Esophagus muscularis mucosa (tissue), 3 donors: ENCODE data around the gene FGF10.

Experiments used
- POLR2A ChIP-seq: fragments of 450-650 bp; IDR thresholded peaks from one replicate; pipeline ENCODE4 v1.6.1; 2017; ENCODE audit warnings: antibody characterized with exemption, moderate library complexity, mild to moderate bottlenecking, low read depth
- POLR2AphosphoS5 ChIP-seq, 2 donors: sonication (generic); formaldehyde crosslinking; IDR thresholded peaks; one replicate each; pipeline ENCODE4 v1.6.1; 2017; ENCODE audit warnings: antibody characterized with exemption in 2 of 2
- TF ChIP-seq, protein P1 (sequence below), 3 experiments: fragments of 200-600 bp in 2 of 3; fragments of 450-650 bp in 1 of 3; sonication (generic) in 2 of 3; IDR thresholded peaks; one replicate each; pipeline ENCODE4 v1.5.1; 2017 to 2019; ENCODE audit warnings: antibody characterized with exemption in 3 of 3, mild to moderate bottlenecking in 2 of 3, moderate library complexity in 1 of 3

DNA sequence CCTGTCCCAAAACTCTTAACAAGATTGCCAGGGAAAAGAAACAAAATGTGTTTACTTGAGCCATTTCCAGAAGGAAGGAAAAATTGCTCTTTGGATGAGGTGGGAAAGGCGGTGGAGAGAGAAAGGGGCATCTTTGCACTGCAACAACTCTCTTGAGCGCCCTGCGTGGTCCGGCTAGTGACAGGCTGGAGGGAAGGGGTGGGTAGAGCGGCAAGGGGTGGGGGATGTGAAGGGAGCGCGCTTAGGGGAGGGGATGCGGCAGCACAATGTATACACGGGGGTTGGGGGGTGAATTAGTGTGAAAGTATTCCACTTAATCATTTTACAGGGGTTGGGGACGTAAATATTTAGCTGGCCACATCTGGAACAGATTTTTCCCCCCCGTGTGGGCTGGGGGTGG, 1.3 kb downstream of the FGF10 start:
- TF ChIP-seq POLR2A (no peak), POLR2AphosphoS5 (IDR thresholded peaks at IDR 0.05) (no peak)
- TF ChIP-seq, protein P1, sequence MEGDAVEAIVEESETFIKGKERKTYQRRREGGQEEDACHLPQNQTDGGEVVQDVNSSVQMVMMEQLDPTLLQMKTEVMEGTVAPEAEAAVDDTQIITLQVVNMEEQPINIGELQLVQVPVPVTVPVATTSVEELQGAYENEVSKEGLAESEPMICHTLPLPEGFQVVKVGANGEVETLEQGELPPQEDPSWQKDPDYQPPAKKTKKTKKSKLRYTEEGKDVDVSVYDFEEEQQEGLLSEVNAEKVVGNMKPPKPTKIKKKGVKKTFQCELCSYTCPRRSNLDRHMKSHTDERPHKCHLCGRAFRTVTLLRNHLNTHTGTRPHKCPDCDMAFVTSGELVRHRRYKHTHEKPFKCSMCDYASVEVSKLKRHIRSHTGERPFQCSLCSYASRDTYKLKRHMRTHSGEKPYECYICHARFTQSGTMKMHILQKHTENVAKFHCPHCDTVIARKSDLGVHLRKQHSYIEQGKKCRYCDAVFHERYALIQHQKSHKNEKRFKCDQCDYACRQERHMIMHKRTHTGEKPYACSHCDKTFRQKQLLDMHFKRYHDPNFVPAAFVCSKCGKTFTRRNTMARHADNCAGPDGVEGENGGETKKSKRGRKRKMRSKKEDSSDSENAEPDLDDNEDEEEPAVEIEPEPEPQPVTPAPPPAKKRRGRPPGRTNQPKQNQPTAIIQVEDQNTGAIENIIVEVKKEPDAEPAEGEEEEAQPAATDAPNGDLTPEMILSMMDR (IDR thresholded peaks at IDR 0.05): no peak
